ENCODE data around the gene PCNA. TPM values are rescaled to one million over a fixed set of nuclear protein-coding genes. Genes with fewer than 3 reads are reported as not detected.

Gene PCNA
- polyA plus RNA-seq, 2 of the 4 experiments (the other 2 are of a cell fraction) = 445 to 450 TPM

- FAIRE-seq (peak; percentile 89), DNase-seq (ENCODE audit: low read depth in 1 of 2, low spot score in 1 of 2) (peak; percentile 98 to 100), ATAC-seq (peak; percentile 92 to 95)
- peak within 1 kb of the TSS; percentile 85 to 98 for H3K27ac ChIP-seq
- WGBS (ENCODE audit: missing lambda C conversion rate) = under 1% methylated on average over 26 of the region's 78 CpGs
- peak within 1 kb of the TSS; percentile 78 for H3K4me3 ChIP-seq
- H3K4me1 ChIP-seq = peaks cover 10% of the 10 kb centered on the region; the same call in 2 of the 3 replicates
- POLR2A ChIA-PET = interaction anchor here (0.5 to 2.1 kb wide), 11 partner anchors 9 to 824 kb away, joined by 3 to 21 read pairs (median 3); partner anchors contain the start of genes MCM8 and TRMT6
- CTCF ChIA-PET = interaction anchor here (0.5 to 8.3 kb wide), 38 partner anchors 9 to 627 kb away, joined by 3 to 200 read pairs (median 5); no protein-coding TSS in a partner anchor
- TF ChIP-seq POLR2AphosphoS2 (conservative IDR thresholded peaks at IDR 0.05; ENCODE audit: low read length) (no peak), SMC3 (IDR thresholded peaks at IDR 0.05) (peak; percentile 86), RCOR1 (IDR thresholded peaks at IDR 0.05; ENCODE audit: low read depth, low read length) (no peak), JUN (IDR thresholded peaks at IDR 0.05) (peak; percentile 37 to 45; a peak in 1 of 5 replicates), PHF8 (IDR thresholded peaks at IDR 0.05; ENCODE audit: borderline replicate concordance, low read depth) (peak; percentile 90), CEBPB (IDR thresholded peaks at IDR 0.05) (peak; percentile 31 to 41; a peak in 2 of 4 replicates), TFCP2L1 (CRISPR knock-in tag; IDR thresholded peaks at IDR 0.05) (no peak), MAFK (IDR thresholded peaks at IDR 0.05; ENCODE audit: partially characterized antibody) (no peak), MAX (IDR thresholded peaks at IDR 0.05) (peak; percentile 63), RFX5 (IDR thresholded peaks at IDR 0.05) (peak; percentile 75), BCL3 (IDR thresholded peaks at IDR 0.05) (peak; percentile 20; the same call in 1 of the 3 replicates), ATOH8 (CRISPR knock-in tag; IDR thresholded peaks at IDR 0.05; ENCODE audit: low read depth) (no peak), ESRRA (IDR thresholded peaks at IDR 0.05; ENCODE audit: borderline replicate concordance, low read length) (no peak), MAZ (IDR thresholded peaks at IDR 0.05; ENCODE audit: borderline replicate concordance, low read depth, low read length) (0 out of 2 replicates have a peak, but pooled peaks have one; percentile 21), EP300 (IDR thresholded peaks at IDR 0.05) (no peak), BHLHE40 (IDR thresholded peaks at IDR 0.05; ENCODE audit: low read depth, low read length) (no peak), RAD21 (conservative IDR thresholded peaks at IDR 0.05 in 1 of 2, IDR thresholded peaks at IDR 0.05 in 1 of 2) (peak; percentile 81 to 87), RNF2 (IDR thresholded peaks at IDR 0.05; ENCODE audit: borderline replicate concordance, low read depth) (no peak), NPAS2 (CRISPR knock-in tag; IDR thresholded peaks at IDR 0.05; ENCODE audit: borderline replicate concordance) (no peak), FOSB (CRISPR knock-in tag; IDR thresholded peaks at IDR 0.05) (no peak), SREBF2 (IDR thresholded peaks at IDR 0.05) (no peak), POLR2A (IDR thresholded peaks at IDR 0.05; ENCODE audit: low read length) (peak; percentile 74), HOXB5 (CRISPR knock-in tag; IDR thresholded peaks at IDR 0.05) (no peak), ZSCAN20 (CRISPR knock-in tag; IDR thresholded peaks at IDR 0.05) (no peak), CHD2 (IDR thresholded peaks at IDR 0.05; ENCODE audit: low read length, partially characterized antibody) (no peak), E2F6 (IDR thresholded peaks at IDR 0.05; ENCODE audit: borderline replicate concordance, low read depth) (peak; percentile 65), CTCF (IDR thresholded peaks at IDR 0.05) (peak; percentile 75), REST (IDR thresholded peaks at IDR 0.05) (no peak)
- no peaks in the 10 kb centered on the region for H3K9me3 ChIP-seq
- H3K4me2 ChIP-seq = peak within 1 kb of the TSS; percentile 86
Observed at GRCh38 chr20:5126512-5127203, 6.9 kb upstream of the PCNA start, which contains the start of gene CDS2. CDS2 (plus strand) TSS chr20:5127008; CDS start chr20:5127093, 85 bp downstream.

Data from A549 (cell line).